ENCODE results near the gene FOXA3. TPM values are rescaled to one million over a fixed set of nuclear protein-coding genes. Genes with fewer than 3 reads are reported as not detected.
"Not testable (repeated sequence)": the region's sequence is repeated elsewhere in the genome, so short reads cannot be mapped to it uniquely, and the experiment has no call there.

FOXA3 gene
- total RNA-seq, 1 donor, result not detected

GRCh38 chr19:45863335-45863839, 739 bp upstream of the FOXA3 start:
- DNase-seq (ENCODE audit: low read depth), result no peak
- peak overlapping the region; percentile 98 for H3K4me3 ChIP-seq (ENCODE audit: low read depth, low read length)
- no peak for TF ChIP-seq CTCF (IDR thresholded peaks at IDR 0.05; ENCODE audit: insufficient read depth, low read depth, low read length)

- H3K4me3 ChIP-seq (ENCODE audit: low read depth, low read length), result no peak overlapping the region
- no peak for TF ChIP-seq CTCF (IDR thresholded peaks at IDR 0.05; ENCODE audit: insufficient read depth, low read depth, low read length)
- no peak for DNase-seq (ENCODE audit: low read depth)
Measured at GRCh38 chr19:45864629-45865082, 530 bp downstream of the FOXA3 start.

- DNase-seq (ENCODE audit: low read depth), result no peak
- TF ChIP-seq CTCF (IDR thresholded peaks at IDR 0.05; ENCODE audit: insufficient read depth, low read depth, low read length), result no peak
- no peak overlapping the region for H3K4me3 ChIP-seq (ENCODE audit: low read depth, low read length)
Measured at GRCh38 chr19:45865269-45865948, 1.3 kb downstream of the FOXA3 start.

- DNase-seq (ENCODE audit: low read depth), result no peak
- no peak overlapping the region for H3K4me3 ChIP-seq (ENCODE audit: low read depth, low read length)
- TF ChIP-seq CTCF (IDR thresholded peaks at IDR 0.05; ENCODE audit: insufficient read depth, low read depth, low read length), result no peak
Measured at GRCh38 chr19:45866400-45867176, 2.5 kb downstream of the FOXA3 start.

GRCh38 chr19:45867241-45867640, 3.1 kb downstream of the FOXA3 start:
- H3K4me3 ChIP-seq (ENCODE audit: low read depth, low read length); DNase-seq (ENCODE audit: low read depth): not testable (repeated sequence)

- DNase-seq (ENCODE audit: low read depth), result no peak
- no peak for TF ChIP-seq CTCF (IDR thresholded peaks at IDR 0.05; ENCODE audit: insufficient read depth, low read depth, low read length)
- no peak overlapping the region for H3K4me3 ChIP-seq (ENCODE audit: low read depth, low read length)
Measured at GRCh38 chr19:45870798-45871197, 6.7 kb downstream of the FOXA3 start.
